GM21390 (cell line): ENCODE data around the gene SLC9A7.
A peak's percentile ranks its signal among the peaks of the same experiment; 100 is the strongest.

Experiments
- ATAC-seq: cut with Tn5 transposase; IDR thresholded peaks from one replicate; pipeline ENCODE4 v1.9.1; 2021; ENCODE audit not compliant: unreplicated experiment

Gene SLC9A7

DNA sequence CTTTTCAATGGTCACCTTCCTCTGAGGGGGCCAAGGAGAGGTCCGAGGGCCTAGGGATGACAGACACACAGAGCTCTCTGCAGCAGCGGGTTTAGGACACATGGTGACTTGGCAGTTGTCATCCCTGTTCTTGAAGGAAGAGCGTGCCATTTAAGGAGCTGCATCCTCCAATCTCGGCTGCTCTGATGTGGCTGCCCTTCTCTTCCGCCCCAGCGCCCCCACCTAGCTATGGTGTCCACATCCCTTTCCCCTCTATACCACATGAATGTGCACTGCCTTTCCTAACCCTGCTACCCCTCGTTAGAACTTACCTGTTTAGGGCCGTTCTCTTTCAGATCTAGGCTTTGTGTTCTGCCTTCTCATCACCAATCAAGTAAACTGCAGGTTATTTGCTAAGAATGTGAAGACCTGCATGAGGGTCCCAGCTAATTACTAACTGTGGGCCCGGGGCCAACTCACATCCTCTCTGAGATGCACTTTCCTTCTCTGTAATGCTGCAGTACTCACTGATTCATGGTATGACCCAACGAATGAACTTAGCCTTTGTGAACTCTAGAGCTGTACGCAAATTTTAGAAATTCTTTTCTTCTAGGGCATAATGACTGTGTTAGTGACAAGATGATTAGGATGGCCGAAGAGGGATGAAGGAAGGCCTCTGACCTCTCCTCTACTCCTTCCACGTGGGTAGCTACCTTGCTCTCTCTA lies 147.1 kb downstream of the SLC9A7 start:
- no peak for ATAC-seq

DNA sequence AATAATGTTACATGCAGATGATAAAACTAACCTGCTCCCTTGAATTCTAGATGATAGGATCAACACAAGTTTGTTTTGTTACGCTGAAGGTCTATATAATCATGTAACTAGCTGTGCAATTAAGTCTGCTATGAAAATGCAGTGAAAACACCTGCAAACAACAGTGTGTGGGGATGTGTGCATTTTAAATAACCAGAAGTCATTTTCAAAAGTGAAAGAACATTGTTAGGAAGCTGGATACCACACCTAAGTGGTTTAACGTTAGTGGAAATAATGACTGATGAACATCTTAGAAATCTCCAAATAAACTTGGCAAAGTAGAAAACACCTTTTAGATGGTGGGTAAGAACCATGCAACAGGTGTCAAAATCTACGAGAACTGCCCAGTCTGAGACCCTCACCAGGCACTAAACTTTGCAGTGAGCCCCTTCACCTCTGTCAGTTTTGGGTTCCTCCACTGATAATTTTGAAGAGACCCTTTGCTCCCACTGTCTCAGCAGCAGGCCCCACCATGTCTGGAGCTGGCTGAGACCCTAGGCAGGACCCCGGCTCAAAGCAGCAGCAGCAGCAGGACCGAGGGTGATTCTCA lies 148.8 kb downstream of the SLC9A7 start:
- no peak for ATAC-seq

DNA sequence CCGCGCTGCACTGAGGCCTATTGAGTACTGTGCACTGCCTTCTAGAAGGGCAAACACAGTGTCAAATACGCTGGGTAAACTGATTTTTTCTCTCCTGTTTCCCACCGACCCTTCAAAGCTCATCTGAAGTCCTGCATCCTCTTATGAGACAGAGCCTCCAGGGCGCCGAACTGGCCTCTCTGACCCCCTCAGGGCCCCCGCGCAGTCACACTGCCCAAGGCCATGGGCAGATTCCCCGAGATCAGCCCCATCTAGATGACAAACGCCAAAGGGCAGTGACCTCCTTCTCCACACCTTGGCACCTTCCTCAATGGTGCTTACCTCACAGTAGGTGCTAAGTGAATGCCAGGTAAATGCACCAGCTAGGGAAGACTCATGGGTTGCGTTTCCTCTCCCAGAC lies 151.0 kb downstream of the SLC9A7 start:
- no peak for ATAC-seq

DNA sequence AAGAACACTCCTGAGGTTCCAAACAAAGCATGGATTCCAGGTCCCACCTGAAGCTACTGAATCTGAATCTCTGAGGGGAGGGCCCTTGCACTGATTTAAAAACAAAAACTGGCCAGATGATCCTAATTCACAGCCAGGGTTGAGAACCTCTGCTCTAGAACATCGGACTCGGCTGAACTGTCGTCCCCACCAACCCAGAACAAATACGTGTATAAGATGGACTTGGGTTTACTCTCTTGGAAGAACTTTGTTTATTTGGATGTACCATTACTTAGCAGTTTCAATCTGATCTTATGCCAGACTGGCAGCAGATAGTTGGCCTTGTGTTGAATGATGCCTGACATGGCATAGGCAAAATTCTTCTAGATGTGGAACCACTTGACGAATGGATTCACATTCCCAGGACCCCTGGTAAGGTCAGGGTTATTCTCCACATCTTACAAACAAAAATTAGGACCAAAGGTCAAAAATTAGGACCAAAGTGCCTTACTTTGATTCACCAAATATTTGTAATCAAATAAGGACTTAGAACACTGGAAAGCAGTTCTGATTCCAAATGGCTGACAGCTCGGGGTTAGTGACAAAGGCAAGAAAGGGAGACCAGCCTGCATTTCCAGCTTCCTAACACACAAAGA lies 156.3 kb downstream of the SLC9A7 start:
- ATAC-seq = no peak

DNA sequence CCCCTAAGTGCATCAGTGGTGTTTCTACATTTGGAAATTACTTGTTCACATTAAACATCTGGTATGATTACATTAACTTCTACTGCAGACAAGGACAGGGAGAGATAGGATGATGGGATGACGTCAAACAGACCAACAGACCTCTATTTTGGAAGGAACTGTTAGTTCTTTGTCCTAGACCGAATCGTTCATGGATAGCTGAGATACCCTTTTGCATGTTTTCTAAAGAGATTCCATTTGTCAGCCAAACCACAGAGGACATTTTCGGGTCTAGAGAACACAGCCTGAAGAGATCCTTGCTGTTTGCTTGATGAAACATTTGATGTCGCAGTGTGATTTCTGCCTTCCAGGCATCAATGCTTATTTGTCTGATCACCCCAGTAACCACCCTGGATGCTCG lies 157.6 kb downstream of the SLC9A7 start:
- ATAC-seq = no peak

DNA sequence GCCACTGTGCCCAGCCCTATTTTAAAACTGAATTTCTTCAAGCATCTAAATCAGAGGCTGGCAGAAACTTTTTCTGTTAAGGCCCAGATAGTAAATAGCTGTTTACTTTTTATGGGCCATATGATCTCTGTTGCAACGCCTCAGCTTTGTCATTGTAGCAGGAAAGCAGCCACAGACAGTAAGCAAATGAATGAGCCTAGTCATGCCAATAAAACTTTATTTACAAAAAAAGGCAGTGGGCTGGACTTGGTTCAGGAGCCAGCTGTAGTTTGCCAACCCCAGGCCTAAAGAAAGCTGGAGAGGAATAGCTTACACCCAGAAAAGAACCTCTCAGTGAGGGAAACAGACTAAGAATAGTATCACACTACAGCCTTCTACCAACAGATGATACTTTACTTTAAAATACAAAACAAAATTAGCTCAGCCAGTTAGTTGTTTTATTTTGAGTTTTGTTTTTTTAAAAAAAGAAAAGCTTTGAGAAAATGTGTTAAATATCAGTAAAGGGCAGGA lies 159.8 kb downstream of the SLC9A7 start:
- ATAC-seq = no peak

DNA sequence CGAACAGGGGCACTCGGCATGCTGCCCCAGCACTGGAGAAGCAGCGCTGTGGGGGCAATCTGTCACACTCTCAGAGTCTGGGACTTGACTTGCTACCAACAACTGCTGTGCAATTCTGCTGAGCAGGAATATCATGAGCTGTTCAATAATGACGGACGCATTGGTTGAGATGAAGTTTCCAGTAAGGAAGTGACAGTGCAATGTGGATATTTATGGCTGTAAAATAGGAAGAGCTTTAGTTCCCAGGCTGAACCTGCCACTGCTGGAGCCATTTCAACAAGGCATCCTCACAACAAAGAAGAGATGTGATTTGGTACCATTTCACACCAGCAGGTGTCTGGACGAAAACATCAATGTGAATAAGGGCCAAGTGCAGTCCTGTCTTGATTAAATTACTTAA lies 161.1 kb downstream of the SLC9A7 start:
- no peak for ATAC-seq

DNA sequence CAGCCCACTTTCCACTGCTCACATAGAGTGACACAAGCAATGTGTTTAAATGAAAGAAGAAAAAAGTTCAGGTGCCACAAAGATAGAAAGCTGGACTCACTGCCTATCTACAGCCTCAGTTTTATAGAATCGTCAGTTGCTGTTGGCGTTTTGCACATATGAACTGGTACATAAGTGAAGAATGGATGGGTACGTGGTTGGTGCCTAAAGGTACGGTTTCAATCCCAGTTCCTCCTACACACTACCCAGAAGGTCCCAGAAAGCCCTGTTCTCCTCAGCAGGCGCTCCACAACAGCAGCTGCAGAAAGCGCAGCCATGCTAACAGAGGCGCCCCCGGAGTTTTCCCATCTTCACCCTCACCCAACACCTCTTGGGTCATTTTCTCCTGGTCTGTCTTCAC lies 161.7 kb downstream of the SLC9A7 start:
- ATAC-seq = no peak

DNA sequence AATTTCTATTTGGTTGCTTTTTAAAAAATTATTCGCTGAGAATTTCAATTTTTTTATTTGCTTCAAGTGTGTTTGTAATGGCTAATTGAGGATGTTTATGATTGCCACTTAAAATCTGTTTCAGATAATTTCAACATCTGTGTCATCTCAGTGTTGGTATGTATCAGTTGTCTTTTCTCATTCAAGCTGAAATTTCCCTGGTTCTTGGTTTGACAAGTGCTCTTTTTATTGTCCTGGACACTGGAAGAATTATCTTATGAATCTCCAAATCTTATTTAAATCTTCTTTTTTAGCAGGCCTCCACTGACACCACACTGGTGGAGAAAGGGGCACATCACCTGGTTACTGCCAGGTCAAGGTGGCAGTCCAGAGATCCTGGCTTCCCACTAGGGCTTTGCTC lies 163.8 kb downstream of the SLC9A7 start:
- ATAC-seq = no peak

DNA sequence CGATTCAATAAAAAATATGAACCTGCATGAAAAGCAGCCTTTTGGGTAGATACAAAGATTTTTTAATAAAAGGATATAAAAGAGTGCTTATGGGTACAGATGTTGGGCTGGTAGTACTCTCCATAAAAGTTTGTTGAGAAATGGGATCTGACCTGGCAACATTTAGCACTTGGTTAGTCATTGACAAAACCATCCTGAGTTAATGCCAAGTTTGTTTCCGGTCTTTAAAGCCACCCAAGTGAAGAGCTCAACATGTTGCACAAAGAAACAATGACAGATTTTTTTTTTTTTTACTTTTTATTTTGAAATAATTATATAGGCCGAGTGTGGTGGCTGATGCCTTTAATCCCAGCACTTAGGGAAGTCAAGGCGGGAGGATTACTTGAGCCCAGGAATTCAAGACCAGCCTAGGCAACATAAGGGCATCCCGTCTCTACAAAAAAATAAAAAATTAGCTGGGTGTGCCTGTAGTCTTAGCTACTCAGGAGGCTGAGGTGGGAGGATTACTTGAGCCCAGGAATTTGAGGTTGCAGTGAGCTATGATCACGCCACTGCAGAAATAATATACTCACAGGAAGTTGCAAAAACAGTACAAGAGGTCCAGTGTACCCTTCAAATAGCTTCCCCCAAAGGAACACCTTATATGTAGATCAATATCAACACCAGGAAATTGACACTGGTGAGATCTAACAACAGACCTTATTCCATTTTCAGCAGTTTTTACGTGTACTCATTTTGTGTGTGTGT lies 168.8 kb downstream of the SLC9A7 start:
- ATAC-seq = no peak

DNA sequence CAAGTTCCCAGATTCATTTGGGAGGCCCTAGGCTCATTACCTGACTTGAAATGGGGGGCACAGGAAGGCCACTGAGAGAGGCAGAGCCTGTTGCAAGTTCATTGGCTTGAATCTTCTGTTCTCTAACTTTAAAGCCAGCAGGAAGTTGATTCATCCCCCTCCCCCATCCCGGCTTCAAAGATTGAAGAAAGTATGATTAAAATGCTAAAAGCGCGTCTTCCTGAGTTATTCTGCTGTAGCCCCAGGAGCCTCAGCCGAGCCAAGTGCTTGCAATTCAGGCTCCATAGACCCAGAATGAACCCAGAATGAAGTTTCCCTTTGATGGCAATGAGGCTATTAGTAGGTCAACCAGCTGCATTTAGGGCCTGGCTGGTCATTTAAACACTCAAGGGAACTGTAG lies 170.7 kb downstream of the SLC9A7 start:
- ATAC-seq = no peak

DNA sequence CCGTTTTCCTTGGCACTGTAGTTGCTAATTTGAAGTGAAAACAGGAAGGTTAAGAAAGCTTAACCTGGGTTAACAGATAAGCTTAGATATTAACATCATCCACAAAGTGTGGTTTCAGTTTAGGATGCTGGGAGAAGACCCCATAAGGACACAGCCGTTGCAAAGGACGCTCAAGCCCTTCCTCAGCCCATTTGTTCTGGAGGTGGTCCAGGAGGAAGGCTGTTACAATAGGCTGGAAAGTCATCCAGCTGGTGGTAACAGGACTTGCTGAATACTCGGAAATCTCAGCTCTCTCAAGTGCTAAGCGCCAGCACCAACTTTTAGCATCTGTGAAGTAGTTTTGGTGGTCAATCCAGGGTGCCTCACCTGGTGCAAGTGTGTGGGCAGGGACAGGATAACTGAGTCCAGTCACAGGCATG lies 171.2 kb downstream of the SLC9A7 start:
- no peak for ATAC-seq

DNA sequence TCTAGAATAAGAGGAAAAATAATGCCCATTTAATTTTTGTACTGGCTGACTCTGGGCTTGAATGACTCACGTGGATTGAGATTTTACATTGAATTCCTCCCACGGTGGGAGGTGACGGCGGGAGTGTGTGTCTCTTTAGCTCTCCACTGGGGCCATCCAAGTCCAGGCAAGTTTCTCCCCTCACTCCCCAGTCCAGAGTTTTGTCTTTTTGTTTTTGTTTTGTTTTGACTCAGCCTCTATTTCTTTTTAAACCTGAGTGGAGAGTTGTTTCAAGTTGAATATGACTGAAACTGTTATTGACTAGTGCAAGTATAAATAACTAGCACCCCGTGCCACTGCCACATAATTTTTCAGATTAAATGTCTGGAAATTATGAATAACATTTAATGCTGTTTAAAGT lies 171.8 kb downstream of the SLC9A7 start:
- ATAC-seq = peak; percentile 74

DNA sequence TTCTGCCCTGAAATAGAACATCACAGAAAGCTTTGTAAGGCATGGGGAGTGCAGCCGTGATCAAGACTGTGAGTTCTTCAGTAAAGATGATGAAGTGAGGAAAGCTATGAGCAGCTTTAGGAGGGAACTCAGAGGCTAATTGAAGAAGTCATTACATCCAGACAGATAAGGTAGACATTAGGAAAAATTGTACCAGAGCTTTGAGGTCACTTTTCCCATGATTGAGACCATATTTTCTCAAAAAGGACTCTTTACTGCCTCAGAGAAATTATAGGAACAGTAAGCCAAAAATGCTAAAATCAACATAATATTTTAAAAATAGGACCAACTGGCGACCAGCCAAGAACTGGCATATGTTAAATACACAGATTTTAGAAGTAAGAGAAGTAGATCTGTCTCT lies 174.2 kb downstream of the SLC9A7 start:
- no peak for ATAC-seq

DNA sequence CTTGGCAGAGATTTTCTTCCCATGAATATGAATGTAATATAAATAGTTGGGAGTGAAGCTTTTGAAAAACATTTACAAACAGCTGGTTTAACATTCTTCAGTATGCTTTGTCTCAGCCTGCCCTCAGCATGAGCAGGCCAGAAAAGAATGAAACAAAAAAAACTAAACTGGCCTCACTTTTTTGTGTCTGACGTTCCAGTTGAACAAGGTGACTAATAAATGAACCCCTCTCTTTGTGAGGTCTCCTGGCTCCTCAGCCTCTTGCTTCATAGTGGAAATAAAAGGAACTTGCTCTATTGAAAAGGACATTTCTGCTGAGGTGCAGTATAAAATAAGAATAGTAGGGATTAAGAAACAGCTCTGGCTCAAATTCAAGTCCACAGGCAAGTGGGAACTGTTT lies 176.0 kb downstream of the SLC9A7 start:
- no peak for ATAC-seq

DNA sequence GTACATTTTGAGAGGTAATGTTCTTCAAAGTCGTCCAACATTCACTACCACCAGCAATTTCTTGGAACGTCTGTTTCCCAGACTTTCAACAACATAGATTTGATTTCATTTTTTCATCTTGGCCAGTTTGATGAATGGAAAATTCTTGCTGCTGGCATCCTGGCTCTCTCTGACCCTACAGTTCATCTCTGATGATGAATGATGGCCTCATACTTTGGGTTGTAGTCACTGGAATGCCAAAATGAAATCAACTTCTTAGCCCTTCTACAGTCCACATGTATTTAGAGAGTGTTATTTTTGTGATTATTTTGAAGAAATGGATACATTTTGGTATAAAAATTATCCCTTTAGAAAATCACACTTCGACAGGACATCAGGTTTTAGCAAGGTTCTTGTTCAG lies 176.6 kb downstream of the SLC9A7 start:
- no peak for ATAC-seq

DNA sequence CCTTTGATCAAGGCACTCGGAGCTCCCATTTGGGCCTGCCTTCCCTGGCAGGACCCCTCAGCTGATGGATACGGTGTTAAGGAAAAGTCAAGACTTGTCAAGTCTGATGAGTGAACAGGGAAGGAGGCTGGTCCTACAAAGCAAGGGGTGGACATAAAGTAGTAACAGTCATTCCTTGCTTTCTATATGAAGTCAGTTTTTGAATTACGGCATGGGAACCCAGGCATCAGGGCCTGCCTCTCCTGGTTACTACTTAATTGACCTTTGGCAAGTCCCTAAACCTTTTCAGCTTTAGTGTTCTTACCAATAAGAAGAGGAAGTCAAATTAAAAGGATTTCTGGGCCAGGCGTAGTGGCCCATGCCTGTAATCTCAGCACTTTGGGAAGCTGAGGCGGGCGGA lies 178.3 kb downstream of the SLC9A7 start:
- ATAC-seq = no peak

DNA sequence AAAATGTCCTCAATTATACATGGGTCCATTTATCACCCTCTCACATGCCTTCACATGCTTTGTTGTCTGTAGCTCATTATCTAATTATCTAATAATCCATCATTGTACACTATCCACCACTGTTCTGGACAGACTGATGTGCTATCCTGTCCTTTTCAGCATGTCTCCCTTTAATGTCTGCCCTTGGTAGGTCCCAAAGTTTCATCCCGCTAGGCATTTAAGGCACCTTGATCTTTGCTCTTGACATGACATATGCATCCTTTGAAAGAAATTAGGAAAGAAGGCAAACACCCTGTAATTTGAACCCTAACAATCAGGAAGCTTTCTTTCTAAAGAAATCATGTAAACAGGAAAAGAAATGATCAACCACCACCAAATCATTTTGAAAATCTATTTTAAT lies 179.7 kb downstream of the SLC9A7 start:
- no peak for ATAC-seq

DNA sequence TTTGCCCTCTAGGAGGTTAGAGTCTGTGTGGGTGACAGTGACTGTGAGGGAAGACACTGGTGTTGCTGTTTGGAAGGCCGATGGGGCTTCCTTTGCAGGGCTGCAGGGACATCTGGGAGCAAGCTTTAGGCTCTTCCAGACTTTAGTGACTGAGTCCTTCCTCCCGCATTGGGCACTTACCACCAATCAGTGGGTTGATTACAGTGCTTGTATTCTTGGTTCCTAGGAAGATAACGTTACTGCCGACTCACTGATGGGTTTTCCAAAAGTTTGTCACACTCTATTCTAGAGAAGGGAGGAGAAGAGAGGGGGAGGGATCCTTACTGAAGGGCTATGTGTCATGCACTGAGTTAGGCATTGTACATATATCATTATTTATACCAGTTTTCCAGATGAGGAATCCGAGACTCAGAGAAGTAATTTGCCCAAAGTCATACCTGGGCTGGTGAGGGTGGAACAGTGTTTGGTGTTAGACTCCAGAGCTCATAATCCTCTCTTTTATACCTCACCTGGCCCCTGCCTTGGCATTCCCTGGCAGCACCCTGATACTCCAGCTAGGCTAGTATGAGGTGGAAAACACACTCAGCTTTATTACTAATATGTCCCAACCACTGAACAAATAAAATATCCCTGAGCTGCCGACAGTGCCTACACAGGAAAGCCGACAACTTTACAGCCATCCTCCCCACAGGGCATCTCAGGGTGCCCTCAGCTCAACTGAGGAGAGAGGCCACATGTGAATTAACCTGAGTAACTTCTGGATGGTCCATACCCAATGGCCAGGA lies 181.5 kb downstream of the SLC9A7 start:
- no peak for ATAC-seq

DNA sequence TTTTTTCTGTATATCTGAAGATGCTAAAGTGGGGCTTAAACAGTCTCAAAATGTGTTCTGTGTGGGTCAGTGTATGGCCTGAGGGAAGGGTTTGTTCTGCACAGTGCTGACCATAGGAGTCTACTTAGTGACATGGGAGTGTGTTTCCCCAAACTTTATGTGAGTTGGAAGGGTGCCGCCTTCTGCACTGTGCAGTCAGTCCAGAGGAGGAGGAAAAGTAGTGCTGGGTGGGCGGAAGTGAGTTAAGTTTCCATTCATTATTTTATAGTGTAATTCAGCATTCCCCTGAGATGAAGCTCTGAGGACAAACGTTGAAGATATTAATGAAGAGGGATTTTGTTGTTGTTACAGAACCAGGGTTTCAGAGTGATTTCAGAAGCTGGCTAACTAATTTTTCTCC lies 182.5 kb downstream of the SLC9A7 start:
- no peak for ATAC-seq

DNA sequence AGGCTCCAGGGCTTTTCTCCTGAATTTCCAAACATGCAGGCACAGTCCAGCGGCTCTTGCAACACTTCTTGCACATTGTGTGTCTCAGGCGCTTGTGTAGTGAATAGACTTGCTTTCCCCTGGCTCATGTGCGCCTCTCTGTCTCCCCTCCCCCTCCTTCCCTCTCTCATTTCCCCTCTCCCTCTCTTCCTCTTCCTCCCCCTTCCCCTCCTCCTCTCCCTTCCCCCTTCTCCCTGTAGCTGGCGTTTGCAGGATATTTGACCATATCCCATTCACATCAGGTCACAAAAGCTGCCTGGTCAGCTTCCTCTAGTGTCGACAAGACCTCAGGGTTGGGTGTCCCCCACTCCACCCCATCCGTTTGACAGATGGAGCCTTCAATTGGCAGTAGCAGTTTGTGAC lies 182.9 kb downstream of the SLC9A7 start:
- ATAC-seq = no peak
